ENCODE results near the gene BRD3. TPM values are rescaled to one million over a fixed set of nuclear protein-coding genes. Genes with fewer than 3 reads are reported as not detected.

Gene BRD3
- total RNA-seq, 1 donor from 2014 or later: 72.4 TPM

GRCh38 chr9:134065612-134066419 lies 2.0 kb downstream of the BRD3 start:
- Mint-ChIP-seq H3K4me1 (ENCODE audit: unreplicated experiment) (peaks cover 29% of the 10 kb centered on the region), H3K9me3 (no peaks in the 10 kb centered on the region), H3K4me3 (peak overlapping the region; percentile 94), H3K27ac (peak overlapping the region; percentile 94), H3K27me3 (peaks cover 21% of the 10 kb centered on the region), H3K36me3 (no peaks in the 10 kb centered on the region)
- no peak for TF ChIP-seq CTCF (conservative IDR thresholded peaks at IDR 0.05)
- DNase-seq (ENCODE audit: extremely low spot score, unreplicated experiment): no peak

- no peak for TF ChIP-seq CTCF (conservative IDR thresholded peaks at IDR 0.05)
- DNase-seq (ENCODE audit: extremely low spot score, unreplicated experiment): no peak
- Mint-ChIP-seq H3K4me3 (peak overlapping the region; percentile 94), H3K27ac (peak overlapping the region; percentile 94), H3K9me3 (no peaks in the 10 kb centered on the region), H3K4me1 (ENCODE audit: unreplicated experiment) (peaks cover 29% of the 10 kb centered on the region), H3K36me3 (no peaks in the 10 kb centered on the region), H3K27me3 (peaks cover 12% of the 10 kb centered on the region)
Measured at GRCh38 chr9:134064711-134065110, 3.1 kb downstream of the BRD3 start.

- DNase-seq (ENCODE audit: extremely low spot score, unreplicated experiment): no peak
- Mint-ChIP-seq H3K4me3 (peak overlapping the region; percentile 51), H3K4me1 (ENCODE audit: unreplicated experiment) (peaks cover 31% of the 10 kb centered on the region), H3K36me3 (no peaks in the 10 kb centered on the region), H3K27me3 (peaks cover 3% of the 10 kb centered on the region), H3K9me3 (no peaks in the 10 kb centered on the region), H3K27ac (peak overlapping the region; percentile 55)
- no peak for TF ChIP-seq CTCF (conservative IDR thresholded peaks at IDR 0.05)
Measured at GRCh38 chr9:134063571-134064450, 4.0 kb downstream of the BRD3 start.

- no peak for TF ChIP-seq CTCF (conservative IDR thresholded peaks at IDR 0.05)
- DNase-seq (ENCODE audit: extremely low spot score, unreplicated experiment): no peak
- H3K27ac Mint-ChIP-seq: peak overlapping the region; percentile 55
- H3K4me1 Mint-ChIP-seq (ENCODE audit: unreplicated experiment): peaks cover 34% of the 10 kb centered on the region
- no peaks in the 10 kb centered on the region for H3K9me3 Mint-ChIP-seq
- no peaks in the 10 kb centered on the region for H3K36me3 Mint-ChIP-seq
- H3K4me3 Mint-ChIP-seq: peak overlapping the region; percentile 51
- no peaks in the 10 kb centered on the region for H3K27me3 Mint-ChIP-seq
Measured at GRCh38 chr9:134063088-134063570, 4.7 kb downstream of the BRD3 start.

GRCh38 chr9:134062461-134063087 lies 5.3 kb downstream of the BRD3 start:
- Mint-ChIP-seq H3K36me3 (no peaks in the 10 kb centered on the region), H3K4me3 (peak overlapping the region; percentile 31), H3K27ac (peak overlapping the region; percentile 77), H3K27me3 (no peaks in the 10 kb centered on the region), H3K9me3 (no peaks in the 10 kb centered on the region), H3K4me1 (ENCODE audit: unreplicated experiment) (peaks cover 34% of the 10 kb centered on the region)
- DNase-seq (ENCODE audit: extremely low spot score, unreplicated experiment): no peak
- TF ChIP-seq CTCF (conservative IDR thresholded peaks at IDR 0.05): no peak
